Ishikawa (cell line): ENCODE data around the gene GSKIP.

ENCODE experiments used
- CEBPB ChIP-seq: IDR thresholded peaks from 2 replicates; pipeline ENCODE4 v1.6.1; 2012
- CREB1 ChIP-seq: IDR thresholded peaks from 2 replicates; pipeline ENCODE4 v1.6.1; 2012; ENCODE audit warnings: low read depth
- EGR1 ChIP-seq: IDR thresholded peaks from 2 replicates; pipeline ENCODE4 v1.6.1; 2012
- EP300 ChIP-seq: IDR thresholded peaks from 2 replicates; pipeline ENCODE4 v1.6.1; 2012; ENCODE audit warnings: borderline replicate concordance
- FOXM1 ChIP-seq: IDR thresholded peaks from 2 replicates; pipeline ENCODE4 v1.6.1; 2012; ENCODE audit warnings: low read depth, borderline replicate concordance
- MAX ChIP-seq: IDR thresholded peaks from 2 replicates; pipeline ENCODE4 v1.6.1; 2012
- RAD21 ChIP-seq: IDR thresholded peaks from 2 replicates; pipeline ENCODE4 v1.6.1; 2012; ENCODE audit warnings: low read depth
- REST ChIP-seq: IDR thresholded peaks from 2 replicates; pipeline ENCODE4 v1.6.1; 2012; ENCODE audit warnings: low read depth, mild to moderate bottlenecking
- TAF1 ChIP-seq: IDR thresholded peaks from 2 replicates; pipeline ENCODE4 v1.6.1; 2012; ENCODE audit warnings: low read depth, mild to moderate bottlenecking
- TCF12 ChIP-seq: IDR thresholded peaks from 2 replicates; pipeline ENCODE4 v1.6.1; 2012; ENCODE audit warnings: low read depth
- TEAD4 ChIP-seq: IDR thresholded peaks from 2 replicates; pipeline ENCODE4 v1.6.1; 2012
- USF1 ChIP-seq: IDR thresholded peaks from 2 replicates; pipeline ENCODE4 v1.6.1; 2012
- YY1 ChIP-seq: IDR thresholded peaks from 2 replicates; pipeline ENCODE4 v1.6.1; 2012; ENCODE audit warnings: low read depth
- ZBTB7A ChIP-seq: IDR thresholded peaks from 2 replicates; pipeline ENCODE4 v1.6.1; 2012; ENCODE audit warnings: low read depth

- TF ChIP-seq REST (no peak), EP300 (no peak), TEAD4 (no peak), CREB1 (no peak), RAD21 (no peak), TAF1 (no peak), ZBTB7A (no peak), YY1 (no peak), EGR1 (no peak), MAX (no peak), FOXM1 (no peak), TCF12 (no peak), CEBPB (no peak), USF1 (no peak)
Observed at GRCh38 chr14:96383445-96383844, 20.1 kb downstream of the GSKIP start.
